H9 (cell line): ENCODE measurements around the gene OLFM4. TPM values are rescaled to one million over a fixed set of nuclear protein-coding genes. Genes with fewer than 3 reads are reported as not detected.

ENCODE experiments used
- DNase-seq: peaks from one replicate; pipeline ENCODE4 v3.0.0-alpha.2; 2017
- H2AFZ ChIP-seq: one replicate; pipeline ENCODE4 v1.6.1; 2013; ENCODE audit warnings: mild to moderate bottlenecking, low read length, control low read depth, moderate library complexity
- H2AK5ac ChIP-seq: 2 replicates; pipeline ENCODE4 v1.6.1; 2013; ENCODE audit warnings: low read length, control low read depth, mixed read lengths; ENCODE audit not compliant: insufficient read length
- H2BK120ac ChIP-seq: one replicate; pipeline ENCODE4 v1.6.1; 2013; ENCODE audit warnings: low read depth, mild to moderate bottlenecking, low read length, control low read depth, inconsistent platforms; ENCODE audit not compliant: poor library complexity, severe bottlenecking
- H2BK12ac ChIP-seq: 2 replicates; pipeline ENCODE4 v1.6.1; 2013; ENCODE audit warnings: low read length, control low read depth, mixed read lengths, low read depth; ENCODE audit not compliant: insufficient read length
- H2BK15ac ChIP-seq: 2 replicates; pipeline ENCODE4 v1.6.1; 2013; ENCODE audit warnings: low read depth, low read length, control low read depth
- H2BK20ac ChIP-seq: one replicate; pipeline ENCODE4 v1.6.1; 2013; ENCODE audit warnings: low read depth, mild to moderate bottlenecking, low read length, control low read depth, inconsistent platforms; ENCODE audit not compliant: poor library complexity, severe bottlenecking
- H2BK5ac ChIP-seq: 2 replicates; pipeline ENCODE4 v1.6.1; 2013; ENCODE audit warnings: low read length, control low read depth, mixed read lengths; ENCODE audit not compliant: insufficient read length
- H3K14ac ChIP-seq: 2 replicates; pipeline ENCODE4 v1.6.1; 2013; ENCODE audit warnings: low read length, control low read depth; ENCODE audit not compliant: insufficient read depth
- H3K18ac ChIP-seq: 2 replicates; pipeline ENCODE4 v1.6.1; 2013; ENCODE audit warnings: low read depth, mild to moderate bottlenecking, mixed read lengths, low read length, control low read depth; ENCODE audit not compliant: insufficient read length
- H3K23ac ChIP-seq: 2 replicates; pipeline ENCODE4 v1.6.1; 2013; ENCODE audit warnings: low read length, control low read depth, mixed read lengths, low read depth; ENCODE audit not compliant: insufficient read length
- H3K23me2 ChIP-seq: 2 replicates; pipeline ENCODE4 v1.6.1; 2013; ENCODE audit warnings: low read depth, mild to moderate bottlenecking, mixed read lengths, low read length, control low read depth; ENCODE audit not compliant: insufficient read length, poor library complexity, severe bottlenecking
- H3K27ac ChIP-seq: 2 replicates; pipeline ENCODE4 v1.5.1; 2013; ENCODE audit warnings: low read length, control low read depth, mixed read lengths, low read depth; ENCODE audit not compliant: insufficient read length
- H3K27me3 ChIP-seq: 2 replicates; pipeline ENCODE4 v1.6.1; 2013; ENCODE audit warnings: low read length, control low read depth, inconsistent platforms; ENCODE audit not compliant: insufficient read depth
- H3K4ac ChIP-seq: 2 replicates; pipeline ENCODE4 v1.6.1; 2013; ENCODE audit warnings: low read depth, mild to moderate bottlenecking, control low read depth, inconsistent platforms, low read length, moderate library complexity
- H3K4me1 ChIP-seq: 2 replicates; pipeline ENCODE4 v1.6.1; 2013; ENCODE audit warnings: low read length, control low read depth, inconsistent platforms; ENCODE audit not compliant: insufficient read depth
- H3K4me2 ChIP-seq: 2 replicates; pipeline ENCODE4 v1.6.1; 2013; ENCODE audit warnings: low read length, control low read depth, mixed read lengths; ENCODE audit not compliant: insufficient read length, insufficient read depth
- H3K56ac ChIP-seq: 2 replicates; pipeline ENCODE4 v1.6.1; 2013; ENCODE audit warnings: low read depth, mild to moderate bottlenecking, mixed read lengths, low read length, control low read depth; ENCODE audit not compliant: insufficient read length
- H3K79me1 ChIP-seq: 2 replicates; pipeline ENCODE4 v1.6.1; 2013; ENCODE audit warnings: low read depth, mild to moderate bottlenecking, moderate library complexity, low read length, control low read depth, inconsistent platforms; ENCODE audit not compliant: insufficient read depth, poor library complexity, severe bottlenecking
- H3K79me2 ChIP-seq: 2 replicates; pipeline ENCODE4 v1.6.1; 2013; ENCODE audit warnings: low read length, control low read depth, inconsistent platforms; ENCODE audit not compliant: insufficient read depth
- H3K9ac ChIP-seq: 2 replicates; pipeline ENCODE4 v1.6.1; 2013; ENCODE audit warnings: low read length, control low read depth, mixed read lengths; ENCODE audit not compliant: insufficient read length; ENCODE audit errors: extremely low read depth
- H3K9me3 ChIP-seq: one replicate; pipeline ENCODE4 v1.6.1; 2013; ENCODE audit warnings: low read depth, low read length, inconsistent platforms; ENCODE audit not compliant: control insufficient read depth
- H3T11ph ChIP-seq: one replicate; pipeline ENCODE4 v1.6.1; 2013; ENCODE audit warnings: mild to moderate bottlenecking, low read length, control low read depth, inconsistent platforms
- H4K20me1 ChIP-seq: one replicate; pipeline ENCODE4 v1.6.1; 2013; ENCODE audit not compliant: control insufficient read depth, insufficient read length, insufficient read depth
- H4K5ac ChIP-seq: 2 replicates; pipeline ENCODE4 v1.6.1; 2013; ENCODE audit warnings: low read depth, mild to moderate bottlenecking, mixed read lengths, low read length, control low read depth; ENCODE audit not compliant: insufficient read length
- H4K8ac ChIP-seq: replicated peaks from 2 replicates; pipeline ENCODE4 v1.6.1; 2013; ENCODE audit warnings: low read length, control low read depth, mixed read lengths, low read depth; ENCODE audit not compliant: insufficient read length
- H4K91ac ChIP-seq: 2 replicates; pipeline ENCODE4 v1.6.1; 2013; ENCODE audit warnings: low read depth, mild to moderate bottlenecking, moderate library complexity, mixed read lengths, low read length, control low read depth; ENCODE audit not compliant: insufficient read length
- H3K27ac Mint-ChIP-seq, 3 experiments: 2 replicates in 2 of 3; 3 replicates in 1 of 3; pipeline ENCODE4 v1.8.0; 2020 to 2021; ENCODE audit warnings: mixed read lengths in 3 of 3, mild to moderate bottlenecking in 1 of 3, moderate library complexity in 1 of 3
- H3K27me3 Mint-ChIP-seq: 2 replicates; pipeline ENCODE4 v1.8.0; 2021; ENCODE audit warnings: low read depth, mild to moderate bottlenecking, moderate library complexity, mixed read lengths
- H3K36me3 Mint-ChIP-seq, 3 experiments: 2 replicates in 2 of 3; 3 replicates in 1 of 3; pipeline ENCODE4 v1.8.0; 2020 to 2021; ENCODE audit warnings: low read depth in 3 of 3, mixed read lengths in 3 of 3; ENCODE audit not compliant: insufficient read depth in 1 of 3
- H3K4me1 Mint-ChIP-seq, 2 experiments: 2 replicates each; pipeline ENCODE4 v1.8.0; 2020; ENCODE audit warnings: mixed read lengths in 2 of 2
- H3K4me3 Mint-ChIP-seq, 2 experiments: 2 replicates in 1 of 2; 3 replicates in 1 of 2; pipeline ENCODE4 v1.8.0; 2020 to 2021; ENCODE audit warnings: mild to moderate bottlenecking in 2 of 2, mixed read lengths in 2 of 2, moderate library complexity in 1 of 2
- H3K9me3 Mint-ChIP-seq, 2 experiments: 2 replicates in 1 of 2; 3 replicates in 1 of 2; pipeline ENCODE4 v1.8.0; 2020; ENCODE audit warnings: mild to moderate bottlenecking in 2 of 2, mixed read lengths in 2 of 2, moderate library complexity in 1 of 2
- WGBS: extraction: QIAGEN DNeasy Blood & Tissue Kit; methylation state at CpG from one replicate; pipeline ENCODE4 v1.1.7; 2013; ENCODE audit warnings: missing lambda C conversion rate, low lambda C conversion rate, mixed read lengths; ENCODE audit not compliant: insufficient read length; ENCODE audit errors: extremely low coverage; 5-methylcytosine and 5-hydroxymethylcytosine counted together
- total RNA-seq: library from RNA; stranded (reverse); gene quantifications from 2 replicates; pipeline ENCODE4 v1.2.1, GENCODE V29; 2021
- TF ChIP-seq, protein P1 (sequence below): fragments of 200-600 bp; sonication (generic); conservative IDR thresholded peaks from 3 replicates; pipeline ENCODE4 v1.8.0; 2021; ENCODE audit warnings: antibody characterized with exemption, mild to moderate bottlenecking

The OLFM4 gene
- total RNA-seq, 1 experiment from 2014 or later, result not detected

- Histone ChIP-seq H3K23ac (no peak overlapping the region), H3K27me3 (no peaks in the 10 kb centered on the region), H2BK12ac (no peak overlapping the region), H3K23me2 (no peaks in the 10 kb centered on the region), H2BK120ac (no peak overlapping the region), H4K20me1 (no peaks in the 10 kb centered on the region), H3K9me3 (no peaks in the 10 kb centered on the region), H3K4me1 (no peaks in the 10 kb centered on the region), H2AFZ (no peak overlapping the region), H4K91ac (no peak overlapping the region), H3K27ac (no peak overlapping the region), H3K4ac (no peak overlapping the region), H2BK15ac (no peak overlapping the region), H3K79me1 (no peaks in the 10 kb centered on the region), H3K18ac (no peak overlapping the region), H2AK5ac (no peak overlapping the region), H4K5ac (no peak overlapping the region), H2BK20ac (no peak overlapping the region), H4K8ac (no peak overlapping the region), H3T11ph (no peak overlapping the region), H3K14ac (no peak overlapping the region), H3K79me2 (no peaks in the 10 kb centered on the region), H3K4me2 (no peak overlapping the region), H3K9ac (no peak overlapping the region), H2BK5ac (no peak overlapping the region), H3K56ac (no peak overlapping the region)
- Mint-ChIP-seq H3K4me3 (no peak overlapping the region), H3K4me1 (peaks cover 14 to 24% of the 10 kb centered on the region in 2 experiments), H3K27me3 (peaks cover 6% of the 10 kb centered on the region), H3K36me3 (no peaks in the 10 kb centered on the region), H3K9me3 (no peaks in the 10 kb centered on the region), H3K27ac (peak overlapping the region in 1 of 3 experiments; percentile 7; a peak in 1 of 7 replicates)
- WGBS, result no CpG with 5 or more reads among the region's 4 CpGs
- no peak for DNase-seq
- TF ChIP-seq, protein P1, sequence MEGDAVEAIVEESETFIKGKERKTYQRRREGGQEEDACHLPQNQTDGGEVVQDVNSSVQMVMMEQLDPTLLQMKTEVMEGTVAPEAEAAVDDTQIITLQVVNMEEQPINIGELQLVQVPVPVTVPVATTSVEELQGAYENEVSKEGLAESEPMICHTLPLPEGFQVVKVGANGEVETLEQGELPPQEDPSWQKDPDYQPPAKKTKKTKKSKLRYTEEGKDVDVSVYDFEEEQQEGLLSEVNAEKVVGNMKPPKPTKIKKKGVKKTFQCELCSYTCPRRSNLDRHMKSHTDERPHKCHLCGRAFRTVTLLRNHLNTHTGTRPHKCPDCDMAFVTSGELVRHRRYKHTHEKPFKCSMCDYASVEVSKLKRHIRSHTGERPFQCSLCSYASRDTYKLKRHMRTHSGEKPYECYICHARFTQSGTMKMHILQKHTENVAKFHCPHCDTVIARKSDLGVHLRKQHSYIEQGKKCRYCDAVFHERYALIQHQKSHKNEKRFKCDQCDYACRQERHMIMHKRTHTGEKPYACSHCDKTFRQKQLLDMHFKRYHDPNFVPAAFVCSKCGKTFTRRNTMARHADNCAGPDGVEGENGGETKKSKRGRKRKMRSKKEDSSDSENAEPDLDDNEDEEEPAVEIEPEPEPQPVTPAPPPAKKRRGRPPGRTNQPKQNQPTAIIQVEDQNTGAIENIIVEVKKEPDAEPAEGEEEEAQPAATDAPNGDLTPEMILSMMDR, result no peak
Measured at GRCh38 chr13:53069800-53070199, 41.2 kb downstream of the OLFM4 start.
